Astrocyte (in vitro differentiated cells and primary cell): Measurements from ENCODE around the gene ZNF784.

Experiments
- EZH2 ChIP-seq: IDR thresholded peaks from 2 replicates; pipeline ENCODE4 v1.6.1; 2012; ENCODE audit warnings: mild to moderate bottlenecking, low read length, inconsistent platforms; ENCODE audit not compliant: insufficient read depth
- TF ChIP-seq, protein P1 (sequence below): IDR thresholded peaks from 2 replicates; pipeline ENCODE4 v1.5.1; 2011; ENCODE audit warnings: low read depth, mild to moderate bottlenecking, inconsistent platforms, low read length, moderate library complexity; ENCODE audit not compliant: insufficient read depth

DNA sequence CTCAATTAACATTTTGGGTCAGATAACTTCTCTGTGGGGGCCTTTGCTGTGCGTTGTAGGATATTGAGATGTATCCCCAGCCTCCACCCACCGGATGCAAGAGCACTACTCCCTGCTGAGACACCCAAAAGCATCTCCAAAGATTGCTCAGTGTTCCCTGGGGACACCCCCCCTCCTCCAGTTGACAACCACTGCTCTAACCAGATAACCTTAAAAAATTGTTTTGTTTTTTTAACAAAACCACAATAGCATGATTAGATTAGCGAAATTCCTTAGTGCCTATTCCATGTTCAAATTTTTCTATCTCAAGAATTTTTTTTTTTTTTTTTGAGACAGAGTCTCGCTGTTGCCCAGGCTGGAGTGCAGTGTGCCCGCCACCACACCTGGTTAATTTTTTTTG is 48.1 kb upstream of the ZNF784 start:
- TF ChIP-seq, protein P1, sequence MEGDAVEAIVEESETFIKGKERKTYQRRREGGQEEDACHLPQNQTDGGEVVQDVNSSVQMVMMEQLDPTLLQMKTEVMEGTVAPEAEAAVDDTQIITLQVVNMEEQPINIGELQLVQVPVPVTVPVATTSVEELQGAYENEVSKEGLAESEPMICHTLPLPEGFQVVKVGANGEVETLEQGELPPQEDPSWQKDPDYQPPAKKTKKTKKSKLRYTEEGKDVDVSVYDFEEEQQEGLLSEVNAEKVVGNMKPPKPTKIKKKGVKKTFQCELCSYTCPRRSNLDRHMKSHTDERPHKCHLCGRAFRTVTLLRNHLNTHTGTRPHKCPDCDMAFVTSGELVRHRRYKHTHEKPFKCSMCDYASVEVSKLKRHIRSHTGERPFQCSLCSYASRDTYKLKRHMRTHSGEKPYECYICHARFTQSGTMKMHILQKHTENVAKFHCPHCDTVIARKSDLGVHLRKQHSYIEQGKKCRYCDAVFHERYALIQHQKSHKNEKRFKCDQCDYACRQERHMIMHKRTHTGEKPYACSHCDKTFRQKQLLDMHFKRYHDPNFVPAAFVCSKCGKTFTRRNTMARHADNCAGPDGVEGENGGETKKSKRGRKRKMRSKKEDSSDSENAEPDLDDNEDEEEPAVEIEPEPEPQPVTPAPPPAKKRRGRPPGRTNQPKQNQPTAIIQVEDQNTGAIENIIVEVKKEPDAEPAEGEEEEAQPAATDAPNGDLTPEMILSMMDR: no peak
- no peak for TF ChIP-seq EZH2
